GM06990 (cell line): ENCODE measurements around the gene CCDC171.

ENCODE experiments used
- DNase-seq: peaks from one replicate; pipeline ENCODE4 v3.0.0-alpha.2; 2011; ENCODE audit not compliant: insufficient read length; ENCODE audit errors: extremely low read depth
- H3K27me3 ChIP-seq: replicated peaks from 2 replicates; pipeline ENCODE4 v1.6.0; 2011; ENCODE audit warnings: low read length; ENCODE audit not compliant: control insufficient read depth, insufficient read depth
- H3K36me3 ChIP-seq: 2 replicates; pipeline ENCODE4 v1.5.1; 2011; ENCODE audit warnings: low read length; ENCODE audit not compliant: control insufficient read depth, insufficient read depth
- H3K4me3 ChIP-seq: replicated peaks from 2 replicates; pipeline ENCODE4 v1.5.1; 2011; ENCODE audit warnings: low read depth, mild to moderate bottlenecking, control low read depth, low read length
- TF ChIP-seq, protein P1 (sequence below): IDR thresholded peaks from 2 replicates; pipeline ENCODE4 v1.5.1; 2011; ENCODE audit warnings: low read length, control low read depth, mild to moderate bottlenecking, inconsistent platforms; ENCODE audit not compliant: insufficient read depth, poor library complexity, severe bottlenecking

Gene CCDC171

DNA sequence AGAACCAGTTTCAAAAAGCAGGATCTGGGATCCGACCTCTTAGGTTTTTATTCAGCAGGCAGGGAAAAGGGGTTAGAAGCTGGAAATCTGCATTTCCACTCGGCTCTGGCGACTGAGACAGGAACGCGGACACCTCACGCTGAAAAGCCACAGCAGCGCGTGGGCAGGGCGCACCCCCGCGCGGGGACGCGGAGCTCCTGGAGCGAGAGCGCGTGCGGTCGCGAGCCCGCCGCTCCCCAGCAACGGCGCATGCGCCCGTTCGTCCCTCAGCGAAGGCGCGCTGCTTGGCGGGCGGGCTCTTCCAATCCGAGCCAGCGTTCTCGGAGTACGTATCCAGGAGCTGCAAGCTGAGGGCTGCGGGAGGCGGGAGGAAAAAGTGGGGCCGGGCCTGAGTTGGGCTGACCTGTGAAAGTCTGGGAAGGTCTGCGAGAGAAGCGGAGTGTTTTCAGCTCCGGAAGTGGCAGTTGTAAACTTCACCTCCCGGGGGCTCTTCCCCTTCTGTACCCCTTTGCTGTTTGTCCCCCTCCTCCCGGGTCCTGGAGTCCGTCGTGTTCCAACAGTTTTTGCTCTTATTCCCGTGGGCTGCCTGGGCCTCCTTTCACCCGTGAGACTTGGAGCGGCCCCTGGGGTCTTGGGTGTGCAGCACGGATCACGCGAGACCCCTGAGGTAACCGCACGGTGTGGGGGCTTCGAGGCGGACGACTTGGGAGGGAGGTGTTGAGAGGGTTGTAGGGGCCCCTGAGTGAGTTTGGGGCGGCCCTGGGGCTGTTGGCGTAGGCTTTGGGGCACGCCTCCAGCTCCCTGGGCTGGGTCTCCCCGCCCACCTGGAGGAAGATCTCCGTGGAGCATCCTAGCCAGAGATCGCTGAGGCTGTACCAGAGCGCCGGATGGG lies at the start of gene CCDC171:
TSS of gene CCDC171 (plus strand) at position 408 of the 892 bp plus-strand sequence. CDS start 11,046 bp downstream, outside the sequence.
- Histone ChIP-seq H3K36me3 (no peaks in the 10 kb centered on the region), H3K4me3 (peak within 1 kb of the TSS; percentile 84), H3K27me3 (no peaks in the 10 kb centered on the region)
- peak; percentile 95 for DNase-seq
- TF ChIP-seq, protein P1, sequence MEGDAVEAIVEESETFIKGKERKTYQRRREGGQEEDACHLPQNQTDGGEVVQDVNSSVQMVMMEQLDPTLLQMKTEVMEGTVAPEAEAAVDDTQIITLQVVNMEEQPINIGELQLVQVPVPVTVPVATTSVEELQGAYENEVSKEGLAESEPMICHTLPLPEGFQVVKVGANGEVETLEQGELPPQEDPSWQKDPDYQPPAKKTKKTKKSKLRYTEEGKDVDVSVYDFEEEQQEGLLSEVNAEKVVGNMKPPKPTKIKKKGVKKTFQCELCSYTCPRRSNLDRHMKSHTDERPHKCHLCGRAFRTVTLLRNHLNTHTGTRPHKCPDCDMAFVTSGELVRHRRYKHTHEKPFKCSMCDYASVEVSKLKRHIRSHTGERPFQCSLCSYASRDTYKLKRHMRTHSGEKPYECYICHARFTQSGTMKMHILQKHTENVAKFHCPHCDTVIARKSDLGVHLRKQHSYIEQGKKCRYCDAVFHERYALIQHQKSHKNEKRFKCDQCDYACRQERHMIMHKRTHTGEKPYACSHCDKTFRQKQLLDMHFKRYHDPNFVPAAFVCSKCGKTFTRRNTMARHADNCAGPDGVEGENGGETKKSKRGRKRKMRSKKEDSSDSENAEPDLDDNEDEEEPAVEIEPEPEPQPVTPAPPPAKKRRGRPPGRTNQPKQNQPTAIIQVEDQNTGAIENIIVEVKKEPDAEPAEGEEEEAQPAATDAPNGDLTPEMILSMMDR = no peak

GRCh38 chr9:15505921-15506320 lies 46.9 kb upstream of the CCDC171 start:
- DNase-seq = no peak
- peaks cover 3% of the 10 kb centered on the region for H3K36me3 ChIP-seq
- no peaks in the 10 kb centered on the region for H3K27me3 ChIP-seq
- no peak overlapping the region for H3K4me3 ChIP-seq
- TF ChIP-seq, protein P1 = no peak

GRCh38 chr9:15509931-15510788 lies 42.7 kb upstream of the CCDC171 start:
- TF ChIP-seq, protein P1 = no peak
- no peaks in the 10 kb centered on the region; the same call in 1 of the 2 replicates for H3K36me3 ChIP-seq
- no peaks in the 10 kb centered on the region for H3K27me3 ChIP-seq
- H3K4me3 ChIP-seq = peak overlapping the region; percentile 87
- DNase-seq = peak; percentile 78

DNA sequence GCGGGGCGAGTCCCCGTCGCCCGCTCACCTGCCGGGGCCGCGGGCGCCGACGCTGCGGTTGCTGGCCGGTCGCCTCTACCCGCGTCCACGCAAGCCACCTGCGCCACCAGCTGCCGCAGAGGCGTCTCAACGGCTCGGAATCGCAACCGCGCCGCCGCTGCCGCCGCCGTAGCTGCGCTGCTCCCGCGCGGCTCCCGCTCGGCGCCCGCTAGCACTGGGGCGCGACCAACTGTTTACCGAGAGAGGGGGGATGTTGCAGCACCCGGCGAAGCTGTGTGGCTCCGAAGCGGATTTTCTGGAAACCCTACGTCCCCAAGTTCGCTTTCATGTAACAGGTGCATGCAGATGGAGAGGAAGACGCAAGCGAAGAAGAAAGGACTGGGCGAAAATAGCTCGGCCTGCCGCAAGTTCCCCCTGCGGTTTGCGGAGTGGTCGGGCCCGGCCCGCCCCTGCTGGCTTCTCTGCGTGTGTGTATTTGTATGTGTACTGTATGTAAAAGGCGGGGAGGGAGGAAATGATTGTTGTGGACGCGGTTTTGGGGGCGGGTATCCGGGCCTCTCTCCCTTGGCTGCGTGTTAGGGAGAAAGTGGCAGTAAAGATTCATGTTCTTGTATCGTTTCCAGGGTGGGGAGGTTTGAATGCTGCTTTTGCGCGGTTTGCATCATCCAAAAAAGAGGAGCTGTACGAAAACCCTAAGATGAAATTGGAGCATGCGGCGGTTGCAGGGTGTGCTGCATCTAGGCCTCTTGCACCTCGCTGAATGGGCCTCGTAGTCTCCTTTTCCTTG lies 41.9 kb upstream of the CCDC171 start, which contains the start of gene PSIP1:
TSS of gene PSIP1 (minus strand) at position 182 of the 787 bp plus-strand sequence. CDS start 782 bp downstream, outside the sequence.
- H3K27me3 ChIP-seq = no peaks in the 10 kb centered on the region
- TF ChIP-seq, protein P1 = no peak
- peak within 1 kb of the TSS; percentile 87 for H3K4me3 ChIP-seq
- peak; percentile 99 for DNase-seq
- no peaks in the 10 kb centered on the region; the same call in 1 of the 2 replicates for H3K36me3 ChIP-seq

- peak; percentile 44 for DNase-seq
- no peaks in the 10 kb centered on the region for H3K27me3 ChIP-seq
- TF ChIP-seq, protein P1 = no peak
- H3K36me3 ChIP-seq = no peaks in the 10 kb centered on the region
- H3K4me3 ChIP-seq = no peak overlapping the region
Observed at GRCh38 chr9:15512204-15512603, 40.6 kb upstream of the CCDC171 start.
